Fibroblast of villous mesenchyme (primary cell): ENCODE measurements around the gene MMUT. TPM values are rescaled to one million over a fixed set of nuclear protein-coding genes. Genes with fewer than 3 reads are reported as not detected.

Source experiments
- DNase-seq: peaks from one replicate; pipeline ENCODE4 v3.0.0-alpha.2; 2010; ENCODE audit warnings: low read depth
- H3K4me3 ChIP-seq: 2 replicates; pipeline ENCODE4 v1.5.1; 2011; ENCODE audit warnings: low read depth, mild to moderate bottlenecking, low read length
- CTCF ChIP-seq: IDR thresholded peaks from 2 replicates; pipeline ENCODE4 v1.5.1; 2012; ENCODE audit warnings: low read depth, mild to moderate bottlenecking, low read length; ENCODE audit not compliant: insufficient read depth
- total RNA-seq: library from RNA; depleted of rRNA; stranded (reverse); fragments of >200 nt; gene quantifications from 2 replicates; pipeline ENCODE4 v1.2.3, GENCODE V29; 2012

Gene MMUT
- total RNA-seq, 1 donor: 16.0 TPM

GRCh38 chr6:49462599-49462926 is 490 bp downstream of the MMUT start:
- DNase-seq: no peak

DNA sequence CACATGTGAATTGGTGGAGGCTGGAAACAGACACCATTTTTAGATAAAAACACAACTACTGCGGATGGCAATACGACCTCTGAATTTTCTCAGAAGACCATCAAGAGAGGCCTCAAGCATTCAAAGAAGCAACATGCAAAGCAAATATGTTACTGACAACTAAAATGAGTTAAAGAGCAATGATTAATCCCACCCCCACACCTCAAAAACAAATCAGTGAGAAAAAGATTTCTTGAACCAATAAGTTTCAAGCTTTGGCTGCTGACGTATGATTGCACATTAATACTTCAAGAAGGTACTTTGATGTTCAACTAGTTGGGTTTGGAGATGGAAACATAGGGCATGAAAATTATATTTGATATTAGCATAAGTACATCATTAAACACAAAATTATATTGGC is 982 bp downstream of the MMUT start:
- no peak for TF ChIP-seq CTCF
- peak; percentile 39 for DNase-seq
- H3K4me3 ChIP-seq: peak overlapping the region; percentile 99

More at GRCh38 chr6:49462599-49462926, 490 bp downstream of the MMUT start:
- H3K4me3 ChIP-seq: peak overlapping the region; percentile 99
- TF ChIP-seq CTCF: no peak

DNA sequence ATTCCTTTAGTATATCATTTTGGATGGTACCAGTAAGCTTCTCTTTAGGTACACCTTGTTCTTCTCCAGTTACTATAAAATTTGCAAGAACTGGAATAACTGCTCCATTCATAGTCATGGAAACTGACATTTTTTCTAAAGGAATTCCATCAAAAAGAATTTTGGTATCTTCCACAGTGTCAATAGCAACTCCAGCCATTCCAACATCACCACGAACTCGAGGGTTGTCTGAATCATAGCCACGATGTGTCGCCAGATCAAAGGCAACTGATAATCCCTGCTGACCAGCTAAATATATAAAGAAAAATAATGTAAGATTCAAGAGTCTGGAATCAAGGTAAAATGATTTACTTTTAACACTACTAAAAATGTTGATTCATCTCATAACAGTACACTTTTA is 5.3 kb downstream of the MMUT start:
- no peak overlapping the region for H3K4me3 ChIP-seq
- no peak for DNase-seq
- TF ChIP-seq CTCF: no peak

DNA sequence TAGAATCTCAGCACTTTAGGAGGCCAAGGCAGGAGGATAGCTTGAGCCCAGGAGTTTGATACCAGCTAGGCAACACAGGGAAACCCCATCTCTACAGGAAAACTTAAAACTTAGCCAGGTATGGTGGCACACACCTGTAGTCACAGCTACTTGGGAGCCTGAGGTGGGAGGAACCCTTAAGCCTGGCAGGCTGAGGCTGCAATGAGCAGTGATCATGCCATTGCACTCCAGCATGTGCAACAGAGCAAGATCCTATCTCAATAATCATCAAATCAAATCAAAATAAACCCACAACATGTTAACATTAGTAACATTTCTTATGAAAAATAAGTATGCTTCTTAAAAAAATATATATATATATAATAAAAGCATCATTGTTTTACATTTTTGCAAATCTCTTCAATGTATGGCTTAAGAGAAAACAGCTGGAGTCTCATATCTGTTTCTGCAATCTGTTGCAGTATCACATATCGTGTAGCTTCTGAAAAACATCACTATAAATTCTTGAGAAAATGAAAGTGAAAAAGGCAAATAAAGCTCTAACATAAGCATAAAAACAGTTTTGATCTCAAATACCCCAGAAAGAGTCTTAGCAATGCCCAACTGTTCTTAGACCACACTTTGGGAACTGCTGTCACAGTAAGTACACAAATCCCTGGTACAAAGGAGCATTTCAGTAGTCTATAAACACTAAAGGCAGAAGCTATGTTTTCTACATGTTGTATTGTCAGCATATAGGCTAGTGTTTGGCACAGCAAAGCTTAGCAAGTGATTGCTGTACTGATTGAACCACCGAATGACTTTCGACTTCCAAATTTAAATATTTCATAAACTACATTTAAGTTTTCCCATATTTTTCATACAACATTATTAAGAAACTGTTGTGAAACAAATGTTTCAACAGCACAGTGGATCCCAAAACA is 8.0 kb downstream of the MMUT start:
- no peak overlapping the region for H3K4me3 ChIP-seq
- TF ChIP-seq CTCF: no peak
- no peak for DNase-seq

GRCh38 chr6:49453221-49453620 is 9.8 kb downstream of the MMUT start:
- peak; percentile 10 for DNase-seq

DNA sequence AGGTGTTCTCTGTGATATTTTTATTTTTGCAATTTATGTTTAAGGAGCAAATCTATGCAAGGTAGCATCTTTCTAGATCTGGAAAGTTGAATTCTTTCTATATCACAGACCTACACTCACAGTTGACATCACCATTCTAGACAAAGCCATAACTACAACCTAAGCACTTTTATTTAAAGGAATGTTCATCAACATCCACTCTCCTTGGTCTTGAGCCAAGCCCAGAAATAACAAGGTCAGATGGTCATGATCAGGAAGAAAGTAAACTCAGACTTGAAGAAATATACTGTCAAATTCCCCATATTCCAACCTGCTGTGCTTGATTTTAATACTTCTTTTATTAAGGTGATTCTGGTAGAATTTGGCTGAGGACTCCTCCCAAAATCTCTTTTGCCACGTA is 32.2 kb downstream of the MMUT start:
- no peak overlapping the region for H3K4me3 ChIP-seq
- no peak for TF ChIP-seq CTCF
- peak; percentile 6 for DNase-seq

More at GRCh38 chr6:49453221-49453620, 9.8 kb downstream of the MMUT start:
- H3K4me3 ChIP-seq: no peak overlapping the region
- peak; percentile 33 for TF ChIP-seq CTCF
